GM18502 (cell line): Measurements from ENCODE around the gene WDR37.
"Not testable (repeated sequence)": the region's sequence is repeated elsewhere in the genome, so short reads cannot be mapped to it uniquely, and the experiment has no call there.

Experiments used
- ATAC-seq: cut with Tn5 transposase; IDR thresholded peaks from one replicate; pipeline ENCODE4 v1.9.1; 2021; ENCODE audit warnings: mild to moderate bottlenecking; ENCODE audit not compliant: unreplicated experiment, poor library complexity

WDR37 gene, protein sequence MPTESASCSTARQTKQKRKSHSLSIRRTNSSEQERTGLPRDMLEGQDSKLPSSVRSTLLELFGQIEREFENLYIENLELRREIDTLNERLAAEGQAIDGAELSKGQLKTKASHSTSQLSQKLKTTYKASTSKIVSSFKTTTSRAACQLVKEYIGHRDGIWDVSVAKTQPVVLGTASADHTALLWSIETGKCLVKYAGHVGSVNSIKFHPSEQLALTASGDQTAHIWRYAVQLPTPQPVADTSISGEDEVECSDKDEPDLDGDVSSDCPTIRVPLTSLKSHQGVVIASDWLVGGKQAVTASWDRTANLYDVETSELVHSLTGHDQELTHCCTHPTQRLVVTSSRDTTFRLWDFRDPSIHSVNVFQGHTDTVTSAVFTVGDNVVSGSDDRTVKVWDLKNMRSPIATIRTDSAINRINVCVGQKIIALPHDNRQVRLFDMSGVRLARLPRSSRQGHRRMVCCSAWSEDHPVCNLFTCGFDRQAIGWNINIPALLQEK

DNA sequence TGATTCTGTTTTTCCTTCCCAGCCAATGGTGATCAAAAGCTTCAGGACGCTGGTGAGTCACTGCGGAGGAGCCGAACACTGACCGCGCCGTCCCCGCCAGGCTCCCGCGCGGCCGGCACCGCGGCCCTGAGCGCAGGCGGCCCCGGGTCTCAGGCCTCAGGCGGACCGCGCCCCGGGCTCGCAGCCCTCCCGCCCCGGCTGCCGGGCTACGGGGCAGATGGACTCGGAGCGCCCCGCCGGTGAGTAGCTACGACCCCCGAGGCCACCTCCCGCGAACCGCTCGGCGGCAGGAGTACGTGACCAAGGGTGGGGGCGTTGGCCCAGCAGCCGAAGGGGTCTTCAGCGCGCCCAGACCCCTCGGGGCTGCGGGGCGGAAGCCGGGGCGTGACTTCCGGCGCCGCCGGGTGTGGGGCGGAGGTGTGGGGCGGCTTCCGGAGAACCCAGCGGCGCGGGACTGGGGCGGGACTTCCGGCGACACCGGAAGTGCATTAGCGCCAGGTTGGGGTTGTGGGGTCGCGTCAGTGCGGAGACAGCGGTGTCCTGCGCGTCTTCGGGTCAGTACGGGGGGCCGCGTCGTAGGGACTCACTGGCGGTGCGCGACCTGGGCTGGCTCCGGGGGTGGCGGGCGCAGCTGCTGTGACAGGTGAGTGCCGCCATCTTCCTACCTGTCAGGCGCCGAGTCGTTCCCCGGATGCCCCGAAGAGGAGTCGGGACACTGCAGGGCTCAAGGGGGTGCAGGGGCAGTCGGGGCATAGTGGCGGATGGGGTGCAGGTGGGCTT, at the start of gene WDR37:
Gene WDR37 (plus strand): TSS at position 60 of the 780 bp plus-strand sequence. CDS start 15,771 bp downstream, outside the sequence.
- peak; percentile 92 for ATAC-seq

DNA sequence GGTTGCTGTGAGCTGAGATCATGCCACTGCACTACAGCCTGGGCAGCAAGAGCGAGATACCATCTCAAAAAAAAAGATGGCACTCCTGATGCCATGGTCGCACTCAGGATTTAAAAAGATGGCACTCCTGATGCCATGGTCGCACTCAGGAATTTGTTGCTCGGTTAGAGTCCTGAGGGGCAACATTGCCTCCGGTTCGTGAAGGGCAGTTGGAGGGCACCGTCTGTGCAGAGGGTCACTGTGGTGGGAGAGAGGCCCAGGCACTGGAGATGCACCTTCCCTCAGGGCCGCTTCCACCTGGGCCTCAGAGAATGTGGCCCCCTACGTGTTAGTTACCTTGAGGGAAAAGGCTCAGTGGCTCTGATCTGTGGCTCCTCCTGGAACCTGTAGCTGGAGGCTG, 49.6 kb upstream of the WDR37 start:
- ATAC-seq = no peak

DNA sequence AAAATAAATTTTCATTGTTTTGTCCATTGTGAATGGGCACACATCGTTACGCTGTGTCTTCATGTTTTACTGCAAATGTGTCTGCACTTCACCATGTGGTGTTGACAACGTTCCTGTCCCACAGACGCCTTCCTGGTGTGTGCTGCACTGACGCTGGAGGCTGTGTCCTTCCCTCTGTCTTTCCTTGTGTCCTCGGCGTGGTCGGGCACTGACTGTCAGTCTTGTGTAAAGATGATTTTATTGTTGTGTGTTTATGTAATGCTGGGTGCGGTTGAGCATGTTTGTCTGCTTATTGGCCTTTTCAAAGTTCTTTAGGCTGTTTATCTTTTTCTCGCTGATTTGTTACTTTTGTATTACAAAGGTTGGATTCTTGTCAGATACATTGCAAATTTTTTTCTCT, 48.6 kb upstream of the WDR37 start:
- ATAC-seq = no peak

DNA sequence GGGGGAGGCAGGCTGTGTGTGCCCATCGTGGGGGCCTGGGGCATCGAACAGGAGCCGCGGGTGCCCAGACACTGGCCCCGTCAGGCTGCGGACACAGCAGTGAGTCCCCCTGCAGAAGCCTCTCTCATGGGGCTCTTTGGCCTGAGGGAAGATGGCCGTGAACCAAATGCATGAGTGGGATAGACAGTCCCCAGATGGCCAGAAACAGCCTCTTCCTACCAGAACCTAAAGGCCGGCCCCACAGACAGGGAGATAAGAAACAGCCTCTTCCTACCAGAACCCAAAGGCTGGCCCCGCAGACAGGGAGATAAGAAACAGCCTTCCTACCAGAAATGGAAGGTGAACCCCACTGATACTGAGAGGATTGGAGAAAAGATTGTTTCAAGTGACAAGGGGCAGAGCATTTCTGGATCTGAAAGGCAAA, 47.1 kb upstream of the WDR37 start:
- no peak for ATAC-seq

DNA sequence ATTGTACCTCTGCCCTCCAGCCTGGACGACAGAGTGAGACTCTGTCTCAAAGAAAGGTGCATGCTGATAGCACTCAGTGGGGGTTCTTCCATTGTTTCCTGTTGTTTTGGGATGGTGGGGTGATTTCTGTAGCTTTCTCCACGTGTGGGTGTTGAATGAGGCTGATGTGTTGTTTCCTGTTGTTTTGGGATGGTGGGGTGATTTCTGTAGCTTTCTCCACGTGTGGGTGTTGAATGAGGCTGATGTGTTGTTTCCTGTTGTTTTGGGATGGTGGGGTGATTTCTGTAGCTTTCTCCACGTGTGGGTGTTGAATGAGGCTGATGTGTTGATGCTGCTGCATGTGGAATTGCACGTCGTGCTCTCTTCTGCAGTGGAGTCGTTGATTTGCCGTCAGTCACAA, 46.2 kb upstream of the WDR37 start:
- not testable (repeated sequence) for ATAC-seq

DNA sequence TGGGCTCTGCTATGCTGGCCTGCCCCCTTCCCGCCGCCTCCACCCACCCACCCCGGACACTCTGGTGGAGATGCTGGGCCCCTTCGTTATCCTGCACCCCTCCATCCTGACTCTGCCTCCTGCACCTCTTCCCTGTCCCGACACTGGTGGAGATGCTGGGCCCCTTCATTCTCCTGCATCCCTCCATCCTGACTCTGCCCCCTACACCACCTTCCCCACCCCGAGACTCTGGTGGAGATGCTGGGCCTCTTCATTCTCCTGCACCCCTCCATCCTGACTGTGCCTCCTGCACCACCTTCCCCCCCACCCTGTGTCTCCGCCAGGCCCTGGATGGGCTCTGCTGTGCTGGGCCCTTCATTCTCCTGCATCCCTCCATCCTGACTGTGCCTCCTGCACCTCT, 45.5 kb upstream of the WDR37 start:
- no peak for ATAC-seq

DNA sequence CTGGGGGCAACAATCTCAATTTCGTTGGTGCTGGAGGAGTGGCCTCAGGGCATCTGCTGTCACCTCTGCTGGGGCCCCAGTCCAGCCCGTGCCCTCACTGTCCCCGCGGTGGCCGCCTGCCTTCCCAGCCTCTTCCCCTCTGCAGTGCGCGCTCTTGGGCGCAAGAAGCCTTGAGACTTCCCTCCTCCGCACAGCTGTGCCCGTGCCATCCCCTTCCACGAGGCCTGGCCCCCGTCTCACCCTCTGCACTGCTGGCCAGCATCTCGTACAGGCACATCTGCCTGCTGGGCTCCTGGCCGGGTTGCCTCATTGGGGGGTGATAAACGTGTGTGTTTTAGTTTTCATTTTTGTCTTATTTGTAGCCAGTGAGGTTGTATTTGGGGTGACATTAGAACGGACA, 44.5 kb upstream of the WDR37 start:
- ATAC-seq = no peak

DNA sequence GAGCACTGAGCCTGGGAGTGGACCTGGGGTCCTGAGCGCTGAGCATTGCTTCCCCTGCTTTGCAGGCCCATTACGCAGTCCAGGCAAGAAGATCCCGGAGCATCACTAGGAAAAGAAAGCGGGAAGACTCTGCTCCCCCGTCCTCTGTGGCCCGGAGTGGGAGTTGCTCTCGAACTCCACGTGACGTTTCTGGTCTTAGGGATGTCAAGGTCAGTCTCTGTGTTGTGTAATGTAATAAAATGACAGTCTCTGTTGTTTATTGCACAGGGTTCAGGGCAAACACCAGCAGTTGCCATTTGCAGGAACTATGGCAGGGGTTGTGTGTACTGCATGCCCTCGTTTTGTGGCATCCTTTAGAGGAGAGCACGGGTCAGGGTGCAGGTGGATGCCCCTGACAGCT, 40.5 kb upstream of the WDR37 start:
- no peak for ATAC-seq

DNA sequence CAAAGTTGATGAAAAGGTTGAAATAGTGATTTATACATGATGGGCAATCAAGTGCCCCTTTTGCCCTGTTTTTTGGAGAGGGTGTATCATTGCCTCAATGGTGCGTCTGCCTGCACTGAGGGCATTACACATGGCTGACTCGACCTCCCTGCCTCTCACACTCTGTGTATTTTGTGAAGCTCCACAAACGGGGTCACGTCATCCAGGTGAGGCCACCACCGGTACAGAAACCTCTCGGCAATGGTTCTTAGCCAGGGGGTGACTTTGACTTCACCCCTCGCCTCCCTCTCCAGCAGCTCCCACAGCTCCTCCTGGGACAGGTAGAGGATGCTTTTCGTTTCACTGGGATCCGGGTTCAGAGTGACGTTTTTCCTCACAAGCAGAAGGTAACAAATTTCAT, 36.8 kb upstream of the WDR37 start:
- ATAC-seq = no peak

DNA sequence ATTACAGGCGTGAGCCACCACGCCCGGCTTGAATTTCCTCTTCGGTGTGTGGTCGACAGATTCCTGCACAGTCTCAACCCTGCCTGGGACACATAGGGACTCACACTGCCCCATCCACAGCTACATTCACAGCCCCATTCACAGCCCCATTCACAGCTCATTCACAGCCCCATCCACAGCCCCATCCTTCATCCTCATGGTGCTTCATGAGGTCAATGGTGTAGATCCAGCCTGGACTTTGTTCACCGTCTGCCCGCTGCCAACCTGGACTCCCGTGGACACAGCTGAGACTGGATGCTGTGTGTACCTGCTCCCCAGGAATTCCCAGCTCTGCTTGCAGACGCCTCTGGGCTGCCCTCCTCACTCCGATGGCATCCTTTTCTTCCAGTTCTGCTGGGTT, 35.7 kb upstream of the WDR37 start:
- no peak for ATAC-seq

DNA sequence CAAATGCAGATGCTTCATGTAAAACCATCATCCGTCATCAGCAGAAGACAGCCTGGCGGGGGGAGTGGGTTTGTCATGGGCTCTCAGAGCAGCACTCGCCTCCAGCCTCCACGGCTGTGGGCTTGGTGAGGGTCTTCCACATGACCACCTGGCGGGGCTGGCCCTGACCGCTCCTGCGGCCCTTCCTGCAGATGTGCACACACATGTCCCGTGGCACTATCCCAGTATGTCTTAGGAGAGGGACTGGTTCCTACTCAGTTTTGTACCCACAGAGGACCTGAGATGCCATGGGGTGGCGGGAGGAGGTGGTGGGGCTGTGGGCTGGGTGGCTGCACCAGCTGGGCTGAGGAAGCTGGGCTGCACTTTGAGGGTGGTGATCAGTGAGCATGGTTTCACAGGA, 35.2 kb upstream of the WDR37 start:
- ATAC-seq = no peak

DNA sequence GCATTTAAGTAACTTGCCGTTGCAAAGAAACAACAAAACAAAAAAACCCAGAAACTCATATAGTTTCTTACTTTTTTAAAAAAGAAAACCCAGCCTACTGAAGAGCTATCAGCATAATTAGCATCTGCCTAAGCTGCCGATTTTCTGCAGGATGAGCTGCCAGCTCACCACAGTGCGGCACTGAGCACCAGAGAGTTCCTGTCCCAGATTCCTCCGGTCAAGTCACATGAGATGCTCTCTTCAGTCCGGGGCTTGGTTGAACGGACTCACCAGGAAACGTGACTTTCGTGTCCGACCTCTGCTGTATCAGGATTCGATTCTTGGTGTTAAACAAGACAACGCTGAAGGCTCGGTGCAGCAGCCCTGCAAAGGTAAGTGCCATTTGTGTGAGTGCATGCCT, 33.8 kb upstream of the WDR37 start:
- ATAC-seq = no peak

DNA sequence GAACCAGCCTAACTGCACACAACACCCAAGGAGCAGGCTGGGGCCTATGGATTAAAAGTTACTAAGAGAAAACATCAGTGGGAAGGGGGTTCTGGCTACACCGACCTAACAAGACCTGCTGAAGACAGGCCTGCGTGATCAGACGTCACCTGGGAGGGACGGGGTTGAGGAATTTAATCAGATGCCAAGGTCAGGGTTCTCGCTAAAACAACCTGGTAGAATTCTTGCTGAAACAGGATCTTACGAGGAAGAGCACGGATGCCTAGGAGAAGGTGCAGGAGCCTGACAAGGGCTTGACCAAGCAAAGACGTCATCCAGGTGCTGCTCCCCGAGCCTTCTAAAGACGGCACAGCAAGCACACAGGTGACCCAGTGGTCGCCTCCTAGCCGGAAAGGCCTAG, 32.1 kb upstream of the WDR37 start:
- ATAC-seq = no peak

DNA sequence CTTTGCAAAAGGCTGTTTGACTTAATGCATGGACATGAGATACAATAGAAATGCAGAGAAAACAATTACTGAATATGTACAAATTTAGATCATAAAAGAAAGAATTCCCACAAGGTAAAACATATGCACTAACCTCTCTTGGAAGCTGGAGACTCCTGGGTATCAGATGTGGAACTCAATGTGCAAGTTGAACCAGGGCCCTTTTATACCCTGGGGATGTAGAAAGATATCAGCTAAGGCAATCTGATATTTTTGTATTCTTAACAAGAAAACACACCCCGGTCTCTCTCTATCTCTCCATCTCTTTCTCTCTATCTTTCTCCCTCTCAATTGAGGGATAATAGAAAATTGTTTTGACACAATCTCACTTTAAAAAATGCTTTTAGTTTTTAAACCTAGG, 30.5 kb upstream of the WDR37 start, which contains the start of gene IDI2:
Gene IDI2 (minus strand): TSS at position 177 of the 400 bp plus-strand sequence. CDS start 1,136 bp downstream, outside the sequence.
- ATAC-seq = no peak

DNA sequence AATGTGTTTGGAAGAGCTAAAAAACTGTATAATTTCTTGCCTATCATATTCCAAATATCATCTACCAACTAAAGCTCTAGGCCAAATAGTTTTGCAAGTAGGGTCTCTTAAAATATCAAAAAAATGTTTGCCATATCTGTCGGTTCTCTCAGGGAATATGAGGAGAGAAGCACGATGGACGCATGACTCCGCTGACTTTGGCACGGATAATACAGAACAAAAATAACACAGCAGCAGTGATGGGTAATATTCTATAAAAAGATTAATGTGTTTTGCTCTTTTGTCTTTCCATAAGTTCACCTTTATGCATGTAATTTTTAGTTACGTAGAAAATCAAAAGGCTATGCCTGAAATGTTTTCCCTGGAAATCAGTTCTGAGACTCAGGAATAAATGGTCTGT, 29.6 kb upstream of the WDR37 start:
- ATAC-seq = no peak

DNA sequence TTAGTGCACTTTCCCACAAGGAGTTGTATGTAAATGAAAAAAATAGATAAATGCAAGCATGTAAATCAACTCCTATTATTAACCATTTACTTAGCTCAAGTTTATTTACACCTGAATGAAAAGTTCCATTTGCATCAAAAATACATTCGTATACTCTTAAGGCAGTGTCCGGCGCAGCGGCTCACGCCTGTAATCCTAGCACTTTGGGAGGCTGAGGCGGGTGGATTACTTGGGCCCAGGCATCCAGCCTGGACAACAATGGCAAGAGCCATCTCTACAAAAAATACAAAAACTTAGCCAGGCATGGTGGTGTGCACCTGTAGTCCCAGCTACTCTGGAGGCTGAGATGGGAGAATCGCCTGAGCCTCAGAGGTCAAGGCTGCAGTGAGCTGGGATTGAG, 26.3 kb upstream of the WDR37 start:
- ATAC-seq = no peak

DNA sequence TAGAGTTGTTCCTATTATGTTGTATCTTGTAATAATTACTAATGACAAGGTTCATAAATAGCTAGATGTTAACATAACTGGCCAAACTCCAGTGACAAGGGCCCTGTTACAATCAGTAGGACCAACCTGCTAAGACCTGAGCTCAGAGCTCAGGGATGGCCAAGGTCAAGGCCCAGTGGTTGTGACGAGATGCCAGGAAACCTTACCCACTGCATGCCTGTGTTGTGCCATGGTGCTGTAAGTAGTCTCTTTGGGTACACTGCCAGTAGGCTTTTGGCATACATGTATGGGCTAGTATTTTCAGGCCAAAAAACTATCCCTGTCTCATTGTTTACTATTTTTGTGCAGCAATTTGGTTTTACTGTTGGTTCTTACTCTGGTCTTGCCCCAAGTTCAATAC, 22.6 kb upstream of the WDR37 start:
- no peak for ATAC-seq

DNA sequence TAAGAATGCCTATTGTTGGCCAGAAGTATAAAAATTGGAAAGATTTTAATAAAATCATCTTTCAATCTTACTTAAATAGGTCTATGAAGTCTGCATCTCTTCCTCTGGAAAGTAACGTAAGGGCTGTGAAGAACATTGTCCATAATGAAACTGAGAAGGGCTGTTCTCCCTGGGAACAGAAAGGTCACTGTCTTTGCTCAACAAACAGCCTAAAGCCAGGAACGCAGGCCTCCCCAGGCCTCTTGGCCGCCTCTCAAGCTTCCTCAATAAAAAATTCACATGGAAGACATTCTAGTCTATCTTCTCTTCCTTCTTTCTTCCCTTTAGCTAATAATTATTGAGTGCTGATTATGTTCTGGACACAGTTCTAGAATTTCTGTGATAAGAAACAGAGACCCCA, 21.4 kb upstream of the WDR37 start:
- ATAC-seq = no peak

DNA sequence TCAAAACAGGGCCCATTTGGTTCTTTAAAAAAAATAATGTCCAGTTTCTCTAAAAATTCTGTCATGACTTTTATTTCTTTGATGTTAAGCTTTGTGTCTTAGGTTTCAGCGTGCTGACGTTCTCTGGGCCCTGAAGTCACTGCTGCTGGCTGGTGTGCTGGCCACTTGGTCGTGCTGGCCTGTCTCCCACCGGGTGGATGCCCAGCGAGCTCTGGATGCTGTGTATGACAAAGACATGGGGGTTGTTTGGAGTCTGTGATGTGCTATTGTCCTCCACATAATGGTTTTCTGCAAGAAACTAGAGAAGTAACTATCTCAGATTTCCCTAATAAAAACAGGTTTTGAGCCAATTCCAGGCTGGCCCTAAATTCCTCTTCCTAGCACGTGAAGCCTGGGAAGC, 21.0 kb upstream of the WDR37 start:
- no peak for ATAC-seq

DNA sequence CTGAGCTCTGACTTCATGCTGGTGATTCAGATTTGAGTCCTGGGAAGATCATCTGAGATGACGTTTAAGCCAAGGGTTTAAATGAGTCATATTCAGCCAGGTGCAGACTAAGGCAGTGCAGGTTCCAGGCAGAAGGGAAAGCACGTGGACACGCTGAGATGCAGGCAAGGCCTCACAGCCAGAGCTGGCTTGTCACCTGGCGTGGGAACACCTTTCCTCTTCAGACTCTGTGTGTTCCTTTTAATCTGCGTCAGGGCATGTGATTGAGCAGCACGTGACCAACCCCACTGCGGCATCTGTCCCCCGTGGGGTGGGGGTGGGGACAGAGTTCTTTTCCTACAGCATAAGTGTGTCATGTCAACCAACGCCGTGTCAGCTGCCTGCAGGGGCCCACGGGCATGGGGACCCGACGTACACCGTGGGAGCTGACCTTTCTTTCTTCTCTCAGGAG, 19.8 kb upstream of the WDR37 start:
- ATAC-seq = peak; percentile 58

DNA sequence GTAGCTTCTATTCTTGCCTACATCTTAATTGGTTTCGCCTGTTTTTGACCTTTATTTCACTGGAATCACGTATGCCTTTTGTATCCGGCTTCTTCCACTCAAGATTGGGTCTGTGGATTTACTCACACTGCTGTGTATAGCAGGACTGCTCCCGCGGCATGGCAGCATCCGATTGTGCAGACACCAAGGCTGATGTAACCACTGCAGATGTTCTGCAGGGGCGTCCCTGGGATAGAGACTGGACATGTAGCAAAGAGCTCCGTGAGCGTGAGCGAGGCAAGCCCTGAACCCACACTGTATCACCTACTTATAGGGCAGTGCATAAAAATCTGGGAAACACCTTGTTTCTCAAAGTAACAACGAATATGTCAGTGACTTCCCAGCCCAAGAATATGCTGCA, 19.1 kb upstream of the WDR37 start:
- ATAC-seq = no peak
